ENCODE data around the gene TNFRSF8. TPM values are rescaled to one million over a fixed set of nuclear protein-coding genes. Genes with fewer than 3 reads are reported as not detected.

TNFRSF8 gene
- total and polyA plus RNA-seq, 2 of the 4 experiments (the other 2 are of a cell fraction) = under 0.01 to 0.31 TPM

DNA sequence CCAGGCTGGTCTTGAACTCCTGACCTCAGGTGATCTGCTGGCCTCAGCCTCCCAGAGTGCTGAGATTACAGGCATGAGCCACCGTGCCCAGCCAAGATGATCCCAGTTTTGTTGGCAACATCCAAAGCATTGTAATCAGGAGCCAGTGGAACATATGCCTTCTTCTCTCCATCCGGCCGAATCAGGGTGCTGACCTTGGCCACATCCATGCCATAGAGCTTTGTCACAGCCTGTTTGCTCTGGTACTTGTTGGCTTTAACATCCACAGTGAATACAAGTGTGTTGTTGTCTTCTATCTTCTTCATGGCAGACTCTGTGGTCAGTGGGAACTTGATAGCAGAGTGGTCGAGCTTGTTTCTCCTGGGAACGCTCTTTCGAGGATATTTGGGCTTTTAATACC is 17.1 kb downstream of the TNFRSF8 start:
- H3K4me3 ChIP-seq (ENCODE audit: insufficient read depth, low read depth, low read length) = no peak overlapping the region
- no peak overlapping the region for H2AK5ac ChIP-seq (ENCODE audit: low read depth, low read length)
- H3K4me1 ChIP-seq (ENCODE audit: control insufficient read depth, insufficient read depth, low read length) = peaks cover 10% of the 10 kb centered on the region
- no TSS peak for BruUV-seq (replicated peaks)
- H3K4me2 ChIP-seq (ENCODE audit: low read depth, low read length) = no peak overlapping the region
- H4K20me1 ChIP-seq (ENCODE audit: insufficient read depth, low read length) = no peaks in the 10 kb centered on the region
- dilution Hi-C loops (cut with HindIII; ENCODE audit: low sequenced_read_pairs, unreplicated experiment) (no loop called here), intact Hi-C loops (cut with micrococcal nuclease) (no loop called here), in situ Hi-C loops (cut with MboI; ENCODE audit: low sequenced_read_pairs) (no loop called here)
- H4K5ac ChIP-seq (ENCODE audit: low read depth, low read length) = 0 out of 2 replicates have a peak overlapping the region, but pooled peaks have one; percentile 38
- no peak overlapping the region for H3K9ac ChIP-seq (ENCODE audit: low read depth, low read length)
- H2BK5ac ChIP-seq (ENCODE audit: low read depth, low read length, poor library complexity, severe bottlenecking) = no peak overlapping the region
- H3K4ac ChIP-seq (ENCODE audit: low read depth, low read length) = no peak overlapping the region
- no peaks in the 10 kb centered on the region for H3K79me1 ChIP-seq (ENCODE audit: low read depth in 1 of 2, low read length in 2 of 2)
- H2BK120ac ChIP-seq (ENCODE audit: low read depth, low read length) = no peak overlapping the region
- H3K27me3 ChIP-seq (ENCODE audit: control insufficient read depth, insufficient read depth, low read length) = peaks cover 6% of the 10 kb centered on the region; the same call in 1 of the 2 replicates
- no peak overlapping the region for H4K8ac ChIP-seq (ENCODE audit: low read depth in 2 of 2, low read length in 2 of 2)
- WGBS, 2 experiments (ENCODE audit: extremely low coverage in 2 of 2, insufficient read length in 1 of 2) = 33% methylated on average over 1 of the region's 6 CpGs; no CpG with 5 or more reads in 1 of the 2 experiments
- H3K18ac ChIP-seq (ENCODE audit: low read depth, low read length) = no peak overlapping the region
- no peak overlapping the region for H4K91ac ChIP-seq (ENCODE audit: insufficient read depth, low read depth, low read length)
- no peak overlapping the region for H2AK9ac ChIP-seq (replicated peaks; ENCODE audit: low read depth, low read length, poor library complexity)
- no peak overlapping the region for H3K14ac ChIP-seq (replicated peaks; ENCODE audit: low read depth, low read length)
- H3K9me3 ChIP-seq (ENCODE audit: control insufficient read depth, insufficient read depth, low read length) = peaks cover 12% of the 10 kb centered on the region
- CTCF ChIA-PET = interaction anchor here (1.0 to 1.9 kb wide), 4 partner anchors 9 to 61 kb away, joined by 4 to 8 read pairs (median 4); partner anchors contain the start of gene MIIP
- no peak overlapping the region for H3K56ac ChIP-seq (ENCODE audit: extremely low read depth, insufficient read depth, low read length)
- H3K9me1 ChIP-seq (ENCODE audit: insufficient read depth, low read length) = 0 out of 2 replicates have a peak, but pooled peaks cover 3% of the 10 kb centered on the region
- no peak for ATAC-seq (ENCODE audit: low read depth)
- no peak overlapping the region for H3K23ac ChIP-seq (ENCODE audit: low read depth, low read length)
- H2AFZ ChIP-seq (replicated peaks; ENCODE audit: low read length, poor library complexity) = no peak overlapping the region
- DNase-seq = no peak
- no peak overlapping the region for H2BK20ac ChIP-seq (ENCODE audit: low read depth, low read length)
- POLR2A ChIA-PET (ENCODE audit: unreplicated experiment) = interaction anchor here (0.6 kb wide), 1 partner anchor 171 kb away, joined by 5 read pairs; no protein-coding TSS in a partner anchor
- H3K27ac ChIP-seq (ENCODE audit: insufficient read depth, low read length) = no peak overlapping the region
- no peak overlapping the region for H2BK15ac ChIP-seq (ENCODE audit: low read depth, low read length)
- TF ChIP-seq POLR2A (IDR thresholded peaks at IDR 0.05; ENCODE audit: low read depth, low read length) (no peak), RAD21 (IDR thresholded peaks at IDR 0.05; ENCODE audit: low read length) (no peak), RFX5 (IDR thresholded peaks at IDR 0.05; ENCODE audit: low read depth, low read length) (no peak), MAFK (IDR thresholded peaks at IDR 0.05; ENCODE audit: low read depth, low read length) (no peak), FOS (IDR thresholded peaks at IDR 0.05; ENCODE audit: low read depth, low read length) (no peak), NFE2L2 (IDR thresholded peaks at IDR 0.05; ENCODE audit: low read depth, low read length) (no peak), CHD1 (IDR thresholded peaks at IDR 0.05; ENCODE audit: low read depth, low read length) (no peak), MAZ (IDR thresholded peaks at IDR 0.05; ENCODE audit: borderline replicate concordance, low read depth, low read length) (no peak), BHLHE40 (IDR thresholded peaks at IDR 0.05; ENCODE audit: low read depth, low read length) (no peak), CEBPB (IDR thresholded peaks at IDR 0.05; ENCODE audit: low read depth, low read length) (no peak), MXI1 (IDR thresholded peaks at IDR 0.05; ENCODE audit: borderline replicate concordance, low read depth, low read length) (no peak), SMC3 (IDR thresholded peaks at IDR 0.05; ENCODE audit: low read depth, low read length) (no peak), RCOR1 (IDR thresholded peaks at IDR 0.05; ENCODE audit: insufficient replicate concordance, low read length) (no peak)
- TF ChIP-seq, protein P1, sequence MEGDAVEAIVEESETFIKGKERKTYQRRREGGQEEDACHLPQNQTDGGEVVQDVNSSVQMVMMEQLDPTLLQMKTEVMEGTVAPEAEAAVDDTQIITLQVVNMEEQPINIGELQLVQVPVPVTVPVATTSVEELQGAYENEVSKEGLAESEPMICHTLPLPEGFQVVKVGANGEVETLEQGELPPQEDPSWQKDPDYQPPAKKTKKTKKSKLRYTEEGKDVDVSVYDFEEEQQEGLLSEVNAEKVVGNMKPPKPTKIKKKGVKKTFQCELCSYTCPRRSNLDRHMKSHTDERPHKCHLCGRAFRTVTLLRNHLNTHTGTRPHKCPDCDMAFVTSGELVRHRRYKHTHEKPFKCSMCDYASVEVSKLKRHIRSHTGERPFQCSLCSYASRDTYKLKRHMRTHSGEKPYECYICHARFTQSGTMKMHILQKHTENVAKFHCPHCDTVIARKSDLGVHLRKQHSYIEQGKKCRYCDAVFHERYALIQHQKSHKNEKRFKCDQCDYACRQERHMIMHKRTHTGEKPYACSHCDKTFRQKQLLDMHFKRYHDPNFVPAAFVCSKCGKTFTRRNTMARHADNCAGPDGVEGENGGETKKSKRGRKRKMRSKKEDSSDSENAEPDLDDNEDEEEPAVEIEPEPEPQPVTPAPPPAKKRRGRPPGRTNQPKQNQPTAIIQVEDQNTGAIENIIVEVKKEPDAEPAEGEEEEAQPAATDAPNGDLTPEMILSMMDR (conservative IDR thresholded peaks at IDR 0.05; ENCODE audit: low read depth, low read length) = no peak
- TF ChIP-seq, protein P2, sequence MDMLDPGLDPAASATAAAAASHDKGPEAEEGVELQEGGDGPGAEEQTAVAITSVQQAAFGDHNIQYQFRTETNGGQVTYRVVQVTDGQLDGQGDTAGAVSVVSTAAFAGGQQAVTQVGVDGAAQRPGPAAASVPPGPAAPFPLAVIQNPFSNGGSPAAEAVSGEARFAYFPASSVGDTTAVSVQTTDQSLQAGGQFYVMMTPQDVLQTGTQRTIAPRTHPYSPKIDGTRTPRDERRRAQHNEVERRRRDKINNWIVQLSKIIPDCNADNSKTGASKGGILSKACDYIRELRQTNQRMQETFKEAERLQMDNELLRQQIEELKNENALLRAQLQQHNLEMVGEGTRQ (IDR thresholded peaks at IDR 0.05; ENCODE audit: low read depth, low read length) = no peak
- TF ChIP-seq, protein P3, sequence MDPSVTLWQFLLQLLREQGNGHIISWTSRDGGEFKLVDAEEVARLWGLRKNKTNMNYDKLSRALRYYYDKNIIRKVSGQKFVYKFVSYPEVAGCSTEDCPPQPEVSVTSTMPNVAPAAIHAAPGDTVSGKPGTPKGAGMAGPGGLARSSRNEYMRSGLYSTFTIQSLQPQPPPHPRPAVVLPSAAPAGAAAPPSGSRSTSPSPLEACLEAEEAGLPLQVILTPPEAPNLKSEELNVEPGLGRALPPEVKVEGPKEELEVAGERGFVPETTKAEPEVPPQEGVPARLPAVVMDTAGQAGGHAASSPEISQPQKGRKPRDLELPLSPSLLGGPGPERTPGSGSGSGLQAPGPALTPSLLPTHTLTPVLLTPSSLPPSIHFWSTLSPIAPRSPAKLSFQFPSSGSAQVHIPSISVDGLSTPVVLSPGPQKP (IDR thresholded peaks at IDR 0.05; ENCODE audit: borderline replicate concordance, low read depth, low read length) = no peak
- no peaks in the 10 kb centered on the region for H3K36me3 ChIP-seq (ENCODE audit: control insufficient read depth, insufficient read depth, low read length)

All from IMR-90 (cell line).